Measurements from ENCODE around the gene MED16.
"Not testable (repeated sequence)": the region's sequence is repeated elsewhere in the genome, so short reads cannot be mapped to it uniquely, and the experiment has no call there.

MED16 gene

DNA sequence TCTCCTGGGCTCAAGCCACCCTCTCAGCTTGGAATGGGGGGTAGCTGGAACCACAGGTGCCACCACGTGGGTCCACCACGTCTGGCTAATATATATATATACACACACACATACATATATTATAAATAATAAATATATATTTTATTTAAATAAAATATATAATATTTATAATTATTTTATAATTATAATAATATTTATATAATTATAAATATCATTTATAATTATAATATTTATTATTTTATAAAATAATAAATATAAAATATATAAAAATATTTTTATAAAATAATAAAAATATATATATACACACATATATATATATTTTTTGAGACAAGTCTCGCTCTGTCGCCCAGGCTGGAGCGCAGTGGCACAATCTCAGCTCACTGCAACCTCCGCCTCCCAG lies 38.4 kb downstream of the MED16 start:
- Histone ChIP-seq H3K27ac (ENCODE audit: low read depth, low read length, poor library complexity, severe bottlenecking) (no peak overlapping the region), H3K9me3 (ENCODE audit: low read length) (no peaks in the 10 kb centered on the region), H3K9me2 (ENCODE audit: low read depth, low read length) (no peaks in the 10 kb centered on the region), H3K4me2 (ENCODE audit: low read length) (no peak overlapping the region), H3K9ac (ENCODE audit: low read length) (no peak overlapping the region), H3K4me1 (ENCODE audit: insufficient read depth, low read length, severe bottlenecking) (no peaks in the 10 kb centered on the region), H3K36me3 (ENCODE audit: insufficient read depth, low read length) (no peaks in the 10 kb centered on the region), H4K20me1 (ENCODE audit: insufficient read depth, low read length) (no peaks in the 10 kb centered on the region), H3K27me3 (ENCODE audit: insufficient read depth, low read length) (no peaks in the 10 kb centered on the region; the same call in 1 of the 2 replicates), H3K4me3 (ENCODE audit: low read depth, low read length, poor library complexity, severe bottlenecking) (no peak overlapping the region), H3K79me2 (ENCODE audit: insufficient read depth, low read length) (no peaks in the 10 kb centered on the region), H3F3A (ENCODE audit: insufficient read depth, low read length) (no peaks in the 10 kb centered on the region), H2AFZ (ENCODE audit: low read length) (no peak overlapping the region)
- no peak for TF ChIP-seq EZH2 (IDR thresholded peaks at IDR 0.05; ENCODE audit: borderline replicate concordance, low read length)
- TF ChIP-seq, protein P1, sequence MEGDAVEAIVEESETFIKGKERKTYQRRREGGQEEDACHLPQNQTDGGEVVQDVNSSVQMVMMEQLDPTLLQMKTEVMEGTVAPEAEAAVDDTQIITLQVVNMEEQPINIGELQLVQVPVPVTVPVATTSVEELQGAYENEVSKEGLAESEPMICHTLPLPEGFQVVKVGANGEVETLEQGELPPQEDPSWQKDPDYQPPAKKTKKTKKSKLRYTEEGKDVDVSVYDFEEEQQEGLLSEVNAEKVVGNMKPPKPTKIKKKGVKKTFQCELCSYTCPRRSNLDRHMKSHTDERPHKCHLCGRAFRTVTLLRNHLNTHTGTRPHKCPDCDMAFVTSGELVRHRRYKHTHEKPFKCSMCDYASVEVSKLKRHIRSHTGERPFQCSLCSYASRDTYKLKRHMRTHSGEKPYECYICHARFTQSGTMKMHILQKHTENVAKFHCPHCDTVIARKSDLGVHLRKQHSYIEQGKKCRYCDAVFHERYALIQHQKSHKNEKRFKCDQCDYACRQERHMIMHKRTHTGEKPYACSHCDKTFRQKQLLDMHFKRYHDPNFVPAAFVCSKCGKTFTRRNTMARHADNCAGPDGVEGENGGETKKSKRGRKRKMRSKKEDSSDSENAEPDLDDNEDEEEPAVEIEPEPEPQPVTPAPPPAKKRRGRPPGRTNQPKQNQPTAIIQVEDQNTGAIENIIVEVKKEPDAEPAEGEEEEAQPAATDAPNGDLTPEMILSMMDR (IDR thresholded peaks at IDR 0.05; ENCODE audit: low read length), result no peak

DNA sequence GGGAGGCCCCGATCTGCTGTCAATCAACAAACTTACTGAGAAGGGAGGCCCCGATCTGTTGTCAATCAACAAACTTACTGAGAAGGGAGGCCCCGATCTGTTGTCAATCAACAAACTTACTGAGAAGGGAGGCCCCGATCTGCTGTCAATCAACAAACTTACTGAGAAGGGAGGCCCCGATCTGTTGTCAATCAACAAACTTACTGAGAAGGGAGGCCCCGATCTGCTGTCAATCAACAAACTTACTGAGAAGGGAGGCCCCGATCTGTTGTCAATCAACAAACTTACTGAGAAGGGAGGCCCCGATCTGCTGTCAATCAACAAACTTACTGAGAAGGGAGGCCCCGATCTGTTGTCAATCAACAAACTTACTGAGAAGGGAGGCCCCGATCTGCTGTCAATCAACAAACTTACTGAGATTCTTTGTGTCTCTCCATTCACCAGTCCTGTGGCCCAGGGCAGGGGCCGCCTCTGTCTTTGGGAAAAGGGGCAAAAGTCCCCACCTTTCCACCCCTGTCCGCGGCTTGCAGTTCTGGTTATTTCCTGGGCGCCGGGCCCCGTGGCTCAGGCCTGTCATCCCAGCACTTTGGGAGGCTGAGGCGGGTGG lies 39.3 kb downstream of the MED16 start:
- H3K9me3 ChIP-seq (ENCODE audit: low read length); H3K4me3 ChIP-seq (ENCODE audit: low read depth, low read length, poor library complexity, severe bottlenecking); H3K4me2 ChIP-seq (ENCODE audit: low read length); H3K79me2 ChIP-seq (ENCODE audit: insufficient read depth, low read length); H4K20me1 ChIP-seq (ENCODE audit: insufficient read depth, low read length); H3K9ac ChIP-seq (ENCODE audit: low read length); H3K4me1 ChIP-seq (ENCODE audit: insufficient read depth, low read length, severe bottlenecking); H3K36me3 ChIP-seq (ENCODE audit: insufficient read depth, low read length); H3K27ac ChIP-seq (ENCODE audit: low read depth, low read length, poor library complexity, severe bottlenecking); H2AFZ ChIP-seq (ENCODE audit: low read length); H3F3A ChIP-seq (ENCODE audit: insufficient read depth, low read length); H3K27me3 ChIP-seq (ENCODE audit: insufficient read depth, low read length); H3K9me2 ChIP-seq (ENCODE audit: low read depth, low read length): not testable (repeated sequence)

DNA sequence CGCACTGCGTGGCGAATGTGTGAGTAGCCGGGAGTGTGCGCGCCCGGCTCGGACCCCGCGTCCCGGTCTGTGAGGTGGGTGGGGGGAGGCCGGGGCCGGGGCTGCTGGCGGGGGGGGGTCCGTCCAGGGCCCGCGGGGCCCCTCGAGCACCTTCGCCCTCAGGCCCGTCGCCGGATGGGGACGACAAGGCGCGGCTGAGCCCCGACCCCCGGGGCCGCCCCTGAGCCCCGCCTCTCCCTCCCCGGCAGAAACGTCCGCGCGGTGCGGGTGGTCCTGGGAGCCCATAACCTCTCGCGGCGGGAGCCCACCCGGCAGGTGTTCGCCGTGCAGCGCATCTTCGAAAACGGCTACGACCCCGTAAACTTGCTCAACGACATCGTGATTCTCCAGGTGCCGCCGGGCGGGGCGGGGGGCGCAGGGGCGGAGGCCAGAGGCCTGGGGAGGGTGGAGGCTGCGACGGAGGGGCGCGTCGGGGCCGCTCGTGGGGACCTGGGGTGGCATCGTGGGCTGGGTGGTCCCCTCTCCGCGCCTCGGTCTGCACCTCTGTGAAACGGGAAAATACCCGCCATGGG lies 39.9 kb downstream of the MED16 start:
- no peak for TF ChIP-seq EZH2 (IDR thresholded peaks at IDR 0.05; ENCODE audit: borderline replicate concordance, low read length)
- TF ChIP-seq, protein P1 (IDR thresholded peaks at IDR 0.05; ENCODE audit: low read length), result no peak
- Histone ChIP-seq H2AFZ (ENCODE audit: low read length) (no peak overlapping the region), H3F3A (ENCODE audit: insufficient read depth, low read length) (no peaks in the 10 kb centered on the region), H3K4me1 (ENCODE audit: insufficient read depth, low read length, severe bottlenecking) (no peaks in the 10 kb centered on the region), H3K79me2 (ENCODE audit: insufficient read depth, low read length) (no peaks in the 10 kb centered on the region), H4K20me1 (ENCODE audit: insufficient read depth, low read length) (no peaks in the 10 kb centered on the region), H3K36me3 (ENCODE audit: insufficient read depth, low read length) (no peaks in the 10 kb centered on the region), H3K27me3 (ENCODE audit: insufficient read depth, low read length) (no peaks in the 10 kb centered on the region; the same call in 1 of the 2 replicates), H3K9ac (ENCODE audit: low read length) (no peak overlapping the region), H3K4me3 (ENCODE audit: low read depth, low read length, poor library complexity, severe bottlenecking) (no peak overlapping the region), H3K9me3 (ENCODE audit: low read length) (no peaks in the 10 kb centered on the region), H3K9me2 (ENCODE audit: low read depth, low read length) (no peaks in the 10 kb centered on the region), H3K4me2 (ENCODE audit: low read length) (no peak overlapping the region), H3K27ac (ENCODE audit: low read depth, low read length, poor library complexity, severe bottlenecking) (no peak overlapping the region)
